Epidermal melanocyte (primary cell): ENCODE results near the gene CTXN1.
"Not testable (repeated sequence)": the region's sequence is repeated elsewhere in the genome, so short reads cannot be mapped to it uniquely, and the experiment has no call there.

Source experiments
- DNase-seq: peaks from one replicate; pipeline ENCODE4 v3.0.0; 2011; ENCODE audit warnings: low spot score; ENCODE audit not compliant: insufficient read length

The CTXN1 gene

GRCh38 chr19:7926727-7927604, 1.0 kb upstream of the CTXN1 start:
- DNase-seq = peak; percentile 6

- DNase-seq = peak; percentile 79
These were observed 624 bp downstream of the CTXN1 start for GRCh38 chr19:7925171-7925851.

GRCh38 chr19:7924651-7925170, 1.2 kb downstream of the CTXN1 start:
- DNase-seq = no peak

- DNase-seq = no peak
These were observed 1.7 kb downstream of the CTXN1 start for GRCh38 chr19:7924241-7924640.

GRCh38 chr19:7923295-7924191, 2.4 kb downstream of the CTXN1 start:
- DNase-seq = peak; percentile 8

GRCh38 chr19:7922836-7923195, 3.1 kb downstream of the CTXN1 start:
- no peak for DNase-seq

- no peak for DNase-seq
These were observed 3.7 kb downstream of the CTXN1 start for GRCh38 chr19:7921967-7922835.

GRCh38 chr19:7921302-7921966, 4.5 kb downstream of the CTXN1 start:
- DNase-seq = no peak

GRCh38 chr19:7920519-7921301, 5.2 kb downstream of the CTXN1 start:
- DNase-seq = peak; percentile 94

- DNase-seq = peak; percentile 96
These were observed 6.1 kb downstream of the CTXN1 start, which contains the start of gene SNAPC2 for GRCh38 chr19:7919610-7920518. TSS of gene SNAPC2 (plus strand) at chr19:7920338. CDS start at chr19:7920367, 29 bp downstream.

GRCh38 chr19:7918615-7919421, 7.1 kb downstream of the CTXN1 start:
- DNase-seq = no peak

- DNase-seq = not testable (repeated sequence)
These were observed 7.8 kb downstream of the CTXN1 start for GRCh38 chr19:7918062-7918614.

- peak; percentile 72 for DNase-seq
These were observed 8.5 kb downstream of the CTXN1 start for GRCh38 chr19:7917267-7918061.

GRCh38 chr19:7916955-7917266, 9.0 kb downstream of the CTXN1 start:
- DNase-seq = no peak

GRCh38 chr19:7916103-7916954, 9.6 kb downstream of the CTXN1 start:
- no peak for DNase-seq
